Chondrocyte (in vitro differentiated cells): Measurements from ENCODE around the gene OR4C45. TPM values are rescaled to one million over a fixed set of nuclear protein-coding genes. Genes with fewer than 3 reads are reported as not detected.

Experiments
- total RNA-seq: library from RNA; stranded (reverse); gene quantifications from 3 replicates; pipeline ENCODE4 v1.2.1, GENCODE V29; 2021

OR4C45 gene
- total RNA-seq, 1 donor from 2014 or later: not detected

Other genes with a start within 250 kb of the OR4C45 start
- not detected in 3 replicates for gene OR4C13, start 80.5 kb upstream of the OR4C45 start, total RNA-seq
- not detected in 3 replicates for gene OR4C12, start 50.3 kb upstream of the OR4C45 start, total RNA-seq